Ammon's horn (tissue), 1 donor: ENCODE data around the gene TBC1D9.

Experiments used
- DNase-seq: peaks from one replicate; pipeline ENCODE4 v3.0.0-alpha.2; 2016; ENCODE audit warnings: low spot score

TBC1D9 gene

GRCh38 chr4:140612357-140612756, 143.8 kb downstream of the TBC1D9 start:
- DNase-seq: no peak

- DNase-seq: no peak
Measured at GRCh38 chr4:140611854-140612253, 144.3 kb downstream of the TBC1D9 start.

GRCh38 chr4:140609548-140610425, 146.4 kb downstream of the TBC1D9 start:
- DNase-seq: peak; percentile 60

- DNase-seq: no peak
Measured at GRCh38 chr4:140607852-140608251, 148.3 kb downstream of the TBC1D9 start.

GRCh38 chr4:140604544-140604943, 151.6 kb downstream of the TBC1D9 start:
- DNase-seq: no peak

- no peak for DNase-seq
Measured at GRCh38 chr4:140603286-140603685, 152.9 kb downstream of the TBC1D9 start.

GRCh38 chr4:140602714-140603113, 153.5 kb downstream of the TBC1D9 start:
- no peak for DNase-seq

GRCh38 chr4:140600408-140600807, 155.8 kb downstream of the TBC1D9 start:
- DNase-seq: no peak

- no peak for DNase-seq
Measured at GRCh38 chr4:140595065-140595464, 161.1 kb downstream of the TBC1D9 start.

GRCh38 chr4:140584439-140584838, 171.7 kb downstream of the TBC1D9 start:
- no peak for DNase-seq

GRCh38 chr4:140581078-140581477, 175.1 kb downstream of the TBC1D9 start:
- no peak for DNase-seq

GRCh38 chr4:140579278-140579677, 176.9 kb downstream of the TBC1D9 start:
- DNase-seq: no peak

GRCh38 chr4:140575489-140575888, 180.7 kb downstream of the TBC1D9 start:
- DNase-seq: no peak

- DNase-seq: no peak
Measured at GRCh38 chr4:140571620-140572019, 184.6 kb downstream of the TBC1D9 start.
